Activated CD8-positive, alpha-beta T cell treated with anti-CD3 and anti-CD28 coated beads, Interleukin-2, amount 10 ng/mL, durations not matched to agents 7 days and 5 days (primary cell): ENCODE measurements around the gene ACTMAP. TPM values are rescaled to one million over a fixed set of nuclear protein-coding genes. Genes with fewer than 3 reads are reported as not detected.

Experiments used
- ATAC-seq: fragments of 150-1000 bp; cut with Tn5 transposase; one replicate; pipeline ENCODE4 v1.10.0; 2021; ENCODE audit warnings: moderate library complexity
- CTCF ChIA-PET: fragments of 350-600 bp; sonication (Branson Sonifier 250); formaldehyde crosslinking; loops from one replicate; lab custom pipeline; 2021; ENCODE audit warnings: antibody characterized with exemption; lab: Charles Lee
- POLR2A ChIA-PET: fragments of 350-600 bp; sonication (Branson Sonifier 250); formaldehyde crosslinking; loops from one replicate; lab custom pipeline; 2021; ENCODE audit warnings: antibody characterized with exemption; lab: Charles Lee
- DNase-seq: peaks from one replicate; pipeline ENCODE4 v3.0.0-alpha.2; 2020
- H3K27ac Mint-ChIP-seq: one replicate; pipeline ENCODE4 v1.8.0; 2021; ENCODE audit warnings: mild to moderate bottlenecking, mixed read lengths
- H3K27me3 Mint-ChIP-seq: one replicate; pipeline ENCODE4 v1.8.0; 2021; ENCODE audit warnings: low read depth, mixed read lengths
- H3K36me3 Mint-ChIP-seq: one replicate; pipeline ENCODE4 v1.8.0; 2021; ENCODE audit warnings: low read depth, mixed read lengths
- H3K4me1 Mint-ChIP-seq: one replicate; pipeline ENCODE4 v1.8.0; 2021; ENCODE audit warnings: low read depth, mixed read lengths
- H3K4me3 Mint-ChIP-seq: one replicate; pipeline ENCODE4 v1.8.0; 2021; ENCODE audit warnings: mild to moderate bottlenecking, mixed read lengths
- H3K9me3 Mint-ChIP-seq: one replicate; pipeline ENCODE4 v1.8.0; 2022; ENCODE audit warnings: mixed read lengths; ENCODE audit not compliant: insufficient read depth
- total RNA-seq, 2 experiments: library from RNA; stranded (reverse); gene quantifications; one replicate each; pipeline ENCODE4 v1.2.3, GENCODE V29; 2021

ACTMAP gene
- total RNA-seq, 2 experiments from 2014 or later, result 15.2 to 17.1 TPM

- no peak for DNase-seq
- ChIA-PET POLR2A (interaction anchor here (0.7 to 10.1 kb wide), 5 partner anchors 14 to 151 kb away, joined by 3 to 94 read pairs (median 3); partner anchors contain the start of gene RAB4B), CTCF (interaction anchor here (2.0 to 3.5 kb wide), 2 partner anchors 21 to 50 kb away, joined by 8 to 27 read pairs; partner anchors contain the start of gene RAB4B)
- peaks cover 74% of the 10 kb centered on the region for H3K36me3 Mint-ChIP-seq
- H3K4me1 Mint-ChIP-seq, result peaks cover 65% of the 10 kb centered on the region
- no peaks in the 10 kb centered on the region for H3K27me3 Mint-ChIP-seq
- ATAC-seq, result peak; percentile 9
- peak overlapping the region; percentile 42 for H3K4me3 Mint-ChIP-seq
- no peaks in the 10 kb centered on the region for H3K9me3 Mint-ChIP-seq
- H3K27ac Mint-ChIP-seq, result peak overlapping the region; percentile 83
These were observed 6.3 kb upstream of the ACTMAP start for GRCh38 chr19:40756502-40757110.

- Mint-ChIP-seq H3K9me3 (no peaks in the 10 kb centered on the region), H3K36me3 (peaks cover 75% of the 10 kb centered on the region), H3K27ac (peak overlapping the region; percentile 77), H3K4me3 (peak overlapping the region; percentile 31), H3K27me3 (no peaks in the 10 kb centered on the region), H3K4me1 (peaks cover 60% of the 10 kb centered on the region)
- DNase-seq (no peak), ATAC-seq (no peak)
- CTCF ChIA-PET, result interaction anchor here (1.0 to 3.5 kb wide), 5 partner anchors 15 to 63 kb away, joined by 3 to 27 read pairs (median 8); partner anchors contain the start of genes EGLN2 and RAB4B
- POLR2A ChIA-PET, result interaction anchor here (1.0 to 10.1 kb wide), 3 partner anchors 13 to 22 kb away, joined by 3 to 94 read pairs (median 3); partner anchors contain the start of gene RAB4B
These were observed 5.5 kb upstream of the ACTMAP start for GRCh38 chr19:40755791-40756190.

- DNase-seq (no peak), ATAC-seq (no peak)
- CTCF ChIA-PET, result interaction anchor here (1.0 to 3.5 kb wide), 6 partner anchors 10 to 64 kb away, joined by 3 to 27 read pairs (median 7); partner anchors contain the start of genes EGLN2 and RAB4B
- H3K36me3 Mint-ChIP-seq, result peaks cover 72% of the 10 kb centered on the region
- peaks cover 55% of the 10 kb centered on the region for H3K4me1 Mint-ChIP-seq
- H3K4me3 Mint-ChIP-seq, result peak overlapping the region; percentile 31
- no peaks in the 10 kb centered on the region for H3K9me3 Mint-ChIP-seq
- H3K27me3 Mint-ChIP-seq, result no peaks in the 10 kb centered on the region
- POLR2A ChIA-PET, result interaction anchor here (1.0 to 10.1 kb wide), 3 partner anchors 11 to 50 kb away, joined by 4 to 94 read pairs (median 8); partner anchors contain the start of gene RAB4B
- peak overlapping the region; percentile 77 for H3K27ac Mint-ChIP-seq
These were observed 5.0 kb upstream of the ACTMAP start for GRCh38 chr19:40755248-40755624.

- DNase-seq, result no peak
- H3K4me1 Mint-ChIP-seq, result peaks cover 57% of the 10 kb centered on the region
- no peaks in the 10 kb centered on the region for H3K27me3 Mint-ChIP-seq
- peak overlapping the region; percentile 84 for H3K27ac Mint-ChIP-seq
- peaks cover 71% of the 10 kb centered on the region for H3K36me3 Mint-ChIP-seq
- ChIA-PET POLR2A (interaction anchor here (1.0 to 10.1 kb wide), 5 partner anchors 11 to 51 kb away, joined by 3 to 94 read pairs (median 4); partner anchors contain the start of genes COQ8B, ITPKC and RAB4B), CTCF (interaction anchor here (1.1 to 3.5 kb wide), 8 partner anchors 9 to 64 kb away, joined by 3 to 27 read pairs (median 7); partner anchors contain the start of genes EGLN2 and RAB4B)
- H3K9me3 Mint-ChIP-seq, result no peaks in the 10 kb centered on the region
- H3K4me3 Mint-ChIP-seq, result peak overlapping the region; percentile 76
- no peak for ATAC-seq
These were observed 4.5 kb upstream of the ACTMAP start for GRCh38 chr19:40754611-40755247.

GRCh38 chr19:40752257-40752781 is 2.0 kb upstream of the ACTMAP start:
- POLR2A ChIA-PET, result interaction anchor here (0.5 to 10.1 kb wide), 7 partner anchors 10 to 1916 kb away, joined by 3 to 94 read pairs (median 3); partner anchors contain the start of genes EGLN2 and RAB4B
- Mint-ChIP-seq H3K27ac (peak overlapping the region; percentile 97), H3K36me3 (peaks cover 57% of the 10 kb centered on the region), H3K27me3 (no peaks in the 10 kb centered on the region), H3K9me3 (no peaks in the 10 kb centered on the region), H3K4me3 (peak overlapping the region; percentile 89), H3K4me1 (peaks cover 59% of the 10 kb centered on the region)
- ATAC-seq (no peak), DNase-seq (no peak)
- CTCF ChIA-PET, result interaction anchor here (0.7 to 3.1 kb wide), 8 partner anchors 21 to 1668 kb away, joined by 3 to 21 read pairs (median 4); partner anchors contain the start of genes COQ8B, EGLN2, ITPKC and RAB4B

DNA sequence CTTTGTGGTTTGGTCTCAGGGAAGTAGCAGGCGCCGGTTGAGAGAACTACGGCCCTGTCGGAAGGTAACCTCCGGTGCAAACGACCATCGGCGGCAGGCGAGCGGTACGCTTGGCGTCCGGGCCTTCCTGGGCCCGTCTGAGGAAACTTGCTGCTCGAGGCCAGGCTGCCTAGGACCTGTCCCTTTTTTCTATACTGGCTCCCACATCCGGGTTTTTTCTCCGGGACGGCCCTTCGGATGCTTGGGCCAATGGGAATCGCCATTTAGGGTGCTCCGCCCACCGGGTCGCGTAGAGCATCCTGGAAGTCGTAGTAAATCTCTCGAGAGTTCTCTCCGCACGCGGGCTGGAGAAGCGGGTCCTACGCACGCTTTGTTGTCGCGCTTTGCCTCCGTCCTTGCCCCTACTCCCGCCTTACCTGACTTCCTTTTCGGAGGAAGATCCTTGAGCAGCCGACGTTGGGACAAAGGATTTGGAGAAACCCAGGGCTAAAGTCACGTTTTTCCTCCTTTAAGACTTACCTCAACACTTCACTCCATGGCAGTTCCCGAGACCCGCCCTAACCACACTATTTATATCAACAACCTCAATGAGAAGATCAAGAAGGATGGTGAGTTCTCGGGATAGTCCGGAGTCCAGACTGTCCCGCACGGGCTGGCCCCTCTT is 729 bp upstream of the ACTMAP start, which contains the start of gene SNRPA:
TSS of gene SNRPA (plus strand) at position 330 of the 664 bp plus-strand sequence. CDS start at position 536, 206 bp downstream.
- no peaks in the 10 kb centered on the region for H3K9me3 Mint-ChIP-seq
- H3K27me3 Mint-ChIP-seq, result no peaks in the 10 kb centered on the region
- peak within 1 kb of the TSS; percentile 97 for H3K27ac Mint-ChIP-seq
- POLR2A ChIA-PET, result interaction anchor here (0.5 to 10.1 kb wide), 9 partner anchors 9 to 818 kb away, joined by 3 to 94 read pairs (median 4); partner anchors contain the start of genes COQ8B, EGLN2, ITPKC and NUMBL
- DNase-seq (peak; percentile 98), ATAC-seq (peak; percentile 77)
- H3K4me1 Mint-ChIP-seq, result peaks cover 46% of the 10 kb centered on the region
- CTCF ChIA-PET, result interaction anchor here (0.6 to 3.0 kb wide), 15 partner anchors 9 to 511 kb away, joined by 3 to 16 read pairs (median 4); partner anchors contain the start of genes COQ8B, EGLN2, ITPKC and RAB4B
- peak within 1 kb of the TSS; percentile 89 for H3K4me3 Mint-ChIP-seq
- H3K36me3 Mint-ChIP-seq, result peaks cover 46% of the 10 kb centered on the region

- Mint-ChIP-seq H3K27ac (no peak overlapping the region), H3K4me3 (no peak overlapping the region), H3K4me1 (peaks cover 21% of the 10 kb centered on the region), H3K36me3 (peaks cover 21% of the 10 kb centered on the region), H3K9me3 (no peaks in the 10 kb centered on the region), H3K27me3 (no peaks in the 10 kb centered on the region)
- ChIA-PET CTCF (interaction anchor here (1.0 kb wide), 2 partner anchors 59 to 113 kb away, joined by 3 to 6 read pairs; no protein-coding TSS in a partner anchor), POLR2A (interaction anchor here (10.1 kb wide), 1 partner anchor 31 kb away, joined by 94 read pairs; the partner anchor contains the start of gene RAB4B)
- DNase-seq (no peak), ATAC-seq (no peak)
These were observed 2.7 kb downstream of the ACTMAP start for GRCh38 chr19:40747536-40747935.

GRCh38 chr19:40745402-40745780 is 4.9 kb downstream of the ACTMAP start:
- ATAC-seq (no peak), DNase-seq (no peak)
- H3K36me3 Mint-ChIP-seq, result peaks cover 6% of the 10 kb centered on the region
- H3K27ac Mint-ChIP-seq, result no peak overlapping the region
- ChIA-PET POLR2A (interaction anchor here (0.9 kb wide), 1 partner anchor 62 kb away, joined by 3 read pairs; no protein-coding TSS in a partner anchor), CTCF (interaction anchor here (0.9 to 4.1 kb wide), 8 partner anchors 10 to 82 kb away, joined by 3 to 18 read pairs (median 4); no protein-coding TSS in a partner anchor)
- H3K4me3 Mint-ChIP-seq, result no peak overlapping the region
- no peaks in the 10 kb centered on the region for H3K27me3 Mint-ChIP-seq
- peaks cover 17% of the 10 kb centered on the region for H3K4me1 Mint-ChIP-seq
- H3K9me3 Mint-ChIP-seq, result no peaks in the 10 kb centered on the region

- H3K9me3 Mint-ChIP-seq, result no peaks in the 10 kb centered on the region
- DNase-seq (peak; percentile 52), ATAC-seq (peak; percentile 62)
- peaks cover 11% of the 10 kb centered on the region for H3K4me1 Mint-ChIP-seq
- ChIA-PET POLR2A (interaction anchor here (0.9 to 1.6 kb wide), 5 partner anchors 23 to 63 kb away, joined by 3 to 4 read pairs (median 3); no protein-coding TSS in a partner anchor), CTCF (interaction anchor here (0.7 to 4.1 kb wide), 14 partner anchors 9 to 83 kb away, joined by 3 to 18 read pairs (median 3); partner anchors contain the start of gene EGLN2)
- no peak overlapping the region for H3K27ac Mint-ChIP-seq
- H3K36me3 Mint-ChIP-seq, result peaks cover 2% of the 10 kb centered on the region
- no peaks in the 10 kb centered on the region for H3K27me3 Mint-ChIP-seq
- H3K4me3 Mint-ChIP-seq, result no peak overlapping the region
These were observed 5.5 kb downstream of the ACTMAP start for GRCh38 chr19:40744554-40745401.
